Ammon's horn (tissue), 1 donor: Measurements from ENCODE around the gene ZNF780A.
"Not testable (repeated sequence)": the region's sequence is repeated elsewhere in the genome, so short reads cannot be mapped to it uniquely, and the experiment has no call there.

ENCODE experiments used
- DNase-seq: peaks from one replicate; pipeline ENCODE4 v3.0.0-alpha.2; 2016; ENCODE audit warnings: low spot score

ZNF780A gene

GRCh38 chr19:40084948-40085347 is 5.8 kb downstream of the ZNF780A start:
- no peak for DNase-seq

DNA sequence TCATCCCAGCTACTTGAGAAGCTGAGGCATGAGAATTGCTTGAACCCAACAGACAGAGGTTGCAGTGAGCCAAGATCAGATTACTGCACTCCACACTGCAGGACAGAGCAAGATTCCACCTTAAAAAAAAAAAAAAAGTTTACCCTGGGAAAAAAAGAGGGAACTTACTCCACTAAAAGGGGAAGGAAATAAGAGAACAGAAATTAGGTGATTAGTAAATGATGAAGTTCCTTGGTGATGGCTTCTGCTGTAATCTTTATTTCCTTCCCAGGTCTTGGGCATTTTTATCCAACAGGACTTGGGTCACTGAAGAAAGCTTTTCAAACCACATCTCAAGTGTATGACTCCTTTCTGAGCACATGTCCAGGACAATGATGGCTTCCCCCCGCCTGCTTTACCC is 9.3 kb downstream of the ZNF780A start:
- DNase-seq: no peak

- DNase-seq: no peak
Observed at GRCh38 chr19:40080289-40080688, 10.5 kb downstream of the ZNF780A start.

DNA sequence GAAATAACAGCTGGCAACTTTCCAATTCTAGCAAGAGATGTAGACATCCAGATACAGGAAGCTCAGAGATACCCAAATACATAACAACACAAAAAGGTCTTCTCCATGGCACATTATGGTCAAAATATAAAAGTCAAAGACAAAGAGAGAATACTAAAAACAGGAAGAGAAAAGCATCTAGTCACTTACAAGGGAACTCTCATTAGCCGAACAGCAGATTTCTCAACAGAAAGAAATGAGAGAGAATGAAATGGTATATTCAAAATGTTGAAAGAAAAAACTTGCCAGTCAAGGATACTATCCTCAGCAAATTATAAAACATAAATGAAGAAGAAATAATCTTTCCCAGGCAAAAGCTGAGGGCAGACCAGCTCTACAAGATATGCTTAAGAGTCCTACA is 12.4 kb downstream of the ZNF780A start:
- DNase-seq: no peak

- no peak for DNase-seq
Observed at GRCh38 chr19:40070058-40070457, 20.7 kb downstream of the ZNF780A start.

DNA sequence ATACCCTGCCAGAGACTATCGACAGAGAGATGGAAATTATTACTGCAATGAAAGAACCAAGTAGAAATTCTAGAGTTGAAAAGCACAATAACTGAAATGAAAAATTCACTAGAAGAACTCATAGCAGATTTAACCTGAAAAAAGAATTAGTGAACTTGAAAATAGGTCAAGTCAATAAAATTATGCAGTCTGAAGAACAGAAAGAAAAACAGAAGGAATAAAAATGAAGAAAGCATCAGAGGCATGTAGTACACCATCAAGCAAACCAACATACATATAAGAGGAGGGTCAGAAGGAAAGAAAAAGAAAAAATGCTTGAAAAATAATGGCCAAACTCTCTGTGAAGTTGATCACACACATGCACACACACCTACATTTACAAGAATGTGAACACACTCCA is 31.1 kb downstream of the ZNF780A start:
- no peak for DNase-seq

DNA sequence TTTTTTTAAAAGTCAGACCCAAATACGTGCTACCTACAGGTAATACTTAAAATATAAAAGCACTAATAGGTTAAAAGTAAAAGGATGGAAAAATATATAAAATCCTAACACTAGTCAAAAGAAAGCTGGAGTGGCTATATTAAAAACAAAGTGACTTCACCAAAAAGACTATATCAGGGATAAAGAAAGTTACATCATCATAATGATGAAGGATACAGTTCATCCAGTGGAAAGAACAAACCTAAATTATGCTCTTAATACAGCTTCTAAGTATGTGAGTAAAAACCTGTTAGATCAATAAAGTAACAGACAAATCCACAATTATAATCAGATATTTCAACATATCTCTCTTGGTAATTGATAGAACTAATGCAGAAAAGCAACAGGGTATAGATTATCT is 33.6 kb downstream of the ZNF780A start:
- no peak for DNase-seq

- no peak for DNase-seq
Observed at GRCh38 chr19:40056505-40056904, 34.2 kb downstream of the ZNF780A start.

- DNase-seq: peak; percentile 82
Observed at GRCh38 chr19:40055832-40056504, 34.8 kb downstream of the ZNF780A start, which contains the start of gene ZNF780B. ZNF780B (minus strand) TSS chr19:40056231; CDS start chr19:40050332, 5,899 bp downstream.

GRCh38 chr19:40055049-40055448 is 35.7 kb downstream of the ZNF780A start:
- no peak for DNase-seq

- no peak for DNase-seq
Observed at GRCh38 chr19:40054632-40055031, 36.1 kb downstream of the ZNF780A start.

DNA sequence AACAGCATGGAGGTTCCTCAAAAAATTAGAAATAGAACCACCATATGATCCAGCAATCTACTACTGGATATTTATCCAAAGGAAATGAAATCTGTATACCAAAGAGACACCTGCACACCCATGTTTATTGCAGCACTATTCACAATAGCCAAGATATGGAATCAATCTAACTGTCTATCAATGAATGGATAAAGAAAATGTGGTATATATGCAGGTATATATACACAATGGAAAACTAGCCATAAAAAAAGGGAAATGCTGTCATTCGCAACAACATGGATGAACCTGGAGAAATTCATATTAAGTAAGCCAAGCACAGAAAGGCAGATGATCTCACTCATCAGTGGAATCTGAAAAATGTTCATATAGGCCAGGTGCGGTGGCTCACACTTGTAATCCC is 37.3 kb downstream of the ZNF780A start:
- DNase-seq: no peak

- DNase-seq: not testable (repeated sequence)
Observed at GRCh38 chr19:40041718-40042117, 49.0 kb downstream of the ZNF780A start.

GRCh38 chr19:40038047-40038446 is 52.7 kb downstream of the ZNF780A start:
- DNase-seq: not testable (repeated sequence)

DNA sequence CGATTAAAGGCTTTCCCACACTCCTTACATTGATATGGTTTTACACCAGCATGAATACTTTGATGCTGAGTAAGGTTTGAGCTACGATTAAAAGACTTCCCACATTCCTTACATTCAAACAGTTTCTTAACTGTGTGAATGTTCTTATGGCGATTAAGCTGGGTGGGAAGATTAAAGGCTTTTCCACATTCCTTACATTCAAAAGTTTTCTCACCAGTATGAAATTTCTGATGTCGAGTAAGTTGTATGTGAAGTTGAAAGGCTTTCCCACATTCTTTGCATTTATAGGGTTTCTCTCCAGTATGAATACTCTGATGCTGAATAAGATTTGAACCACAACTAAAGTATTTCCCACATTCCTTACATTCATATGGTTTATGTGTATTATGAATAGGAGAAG is 54.7 kb downstream of the ZNF780A start:
- no peak for DNase-seq

DNA sequence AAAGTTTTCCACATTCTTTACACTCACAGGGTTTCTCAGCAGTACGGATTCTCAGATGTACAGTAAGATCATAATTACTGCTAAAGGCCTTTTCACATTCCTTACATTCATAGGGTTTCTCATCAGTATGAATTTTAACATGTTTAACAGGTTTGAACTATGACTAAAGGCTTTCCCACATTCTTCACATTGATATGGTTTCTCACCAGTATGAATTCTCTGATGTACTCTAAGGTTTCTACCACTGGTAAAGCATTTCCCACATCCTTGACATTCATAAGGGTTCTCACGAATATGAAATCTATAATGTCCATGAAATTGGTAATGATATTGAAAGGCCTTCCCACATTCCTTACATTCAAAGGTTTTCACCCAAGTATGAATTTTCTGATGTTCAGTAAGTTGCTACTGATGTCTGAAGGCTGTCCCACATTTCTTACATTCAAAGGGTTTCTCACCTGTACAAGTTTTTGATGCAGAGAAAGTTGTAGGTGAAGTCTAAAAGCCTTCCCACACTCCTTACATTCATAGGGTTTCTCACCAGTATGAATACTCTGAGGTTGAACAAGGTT is 56.7 kb downstream of the ZNF780A start:
- no peak for DNase-seq

DNA sequence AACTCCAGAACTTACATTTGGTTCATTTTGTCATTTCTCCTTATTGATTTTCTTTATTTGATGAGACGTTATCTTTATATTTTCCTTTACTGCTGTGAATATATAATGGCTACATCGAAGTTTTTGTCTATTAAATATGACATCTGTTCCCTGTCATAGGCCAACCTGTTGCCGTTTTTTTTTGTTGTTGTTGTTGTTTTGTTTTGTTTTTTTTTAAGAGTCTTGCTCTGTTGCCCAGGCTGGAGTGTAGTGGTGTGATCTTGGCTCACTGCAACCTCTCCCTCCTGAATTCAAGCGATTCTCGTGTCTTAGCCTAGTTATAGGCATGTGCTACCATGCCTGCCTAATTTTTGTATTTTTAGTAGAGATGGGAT is 64.2 kb downstream of the ZNF780A start:
- DNase-seq: no peak

GRCh38 chr19:40025938-40026596 is 64.7 kb downstream of the ZNF780A start:
- no peak for DNase-seq

DNA sequence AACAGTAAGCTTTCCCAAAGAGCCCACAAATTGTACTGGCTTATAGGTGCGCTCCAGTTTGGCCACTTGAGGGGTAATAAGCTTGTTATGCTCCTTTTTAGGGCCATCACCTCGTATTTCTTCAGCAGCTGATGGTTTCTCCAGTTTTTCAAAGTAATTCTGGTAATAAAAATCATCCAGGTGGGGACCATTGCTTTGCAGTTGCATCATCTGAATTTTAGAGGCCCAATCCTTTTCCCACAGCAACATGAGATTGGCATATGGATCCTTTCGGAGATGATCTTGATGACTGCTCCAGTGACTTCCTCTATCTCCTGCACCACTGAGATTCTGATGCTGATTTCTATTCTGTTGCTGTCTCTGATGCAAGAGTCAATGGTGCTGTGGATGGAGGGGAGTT is 66.8 kb downstream of the ZNF780A start:
- DNase-seq: no peak
